Uterus (tissue), 2 donors: ENCODE data around the gene ABCC6.

Experiments used
- POLR2A ChIP-seq, 2 donors: fragments of 450-650 bp; IDR thresholded peaks; one replicate each; pipeline ENCODE4 v1.6.1; 2016; ENCODE audit warnings: antibody characterized with exemption in 2 of 2, mild to moderate bottlenecking in 1 of 2, moderate library complexity in 1 of 2
- TF ChIP-seq, protein P1 (sequence below), 4 experiments: fragments of 200-600 bp in 2 of 4; fragments of 450-650 bp in 2 of 4; sonication (generic) in 2 of 4; IDR thresholded peaks; one replicate each; pipeline ENCODE4 v1.5.1; 2016 to 2019; ENCODE audit warnings: antibody characterized with exemption in 4 of 4, mild to moderate bottlenecking in 2 of 4, moderate library complexity in 1 of 4

DNA sequence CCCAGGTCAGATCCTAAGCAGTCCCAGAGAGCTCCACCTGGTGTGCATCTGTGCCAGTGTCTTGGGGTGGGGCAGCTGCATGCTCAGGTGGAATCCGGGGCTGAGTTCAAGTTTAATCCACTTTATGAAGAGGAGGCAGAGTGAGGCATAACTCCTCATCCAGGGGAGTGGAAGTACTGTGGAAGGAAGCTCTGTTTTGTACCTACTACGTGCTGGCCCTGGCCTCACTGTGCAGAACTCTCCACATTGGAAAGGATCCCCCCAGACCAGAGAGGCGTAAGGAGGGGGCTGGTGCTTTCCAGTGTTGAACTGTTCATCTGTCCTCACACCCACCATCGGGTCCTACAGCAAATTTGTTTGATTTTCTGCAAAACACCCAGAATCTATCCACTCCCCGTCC lies 78.0 kb downstream of the ABCC6 start:
- TF ChIP-seq POLR2A (IDR thresholded peaks at IDR 0.05): no peak
- TF ChIP-seq, protein P1, sequence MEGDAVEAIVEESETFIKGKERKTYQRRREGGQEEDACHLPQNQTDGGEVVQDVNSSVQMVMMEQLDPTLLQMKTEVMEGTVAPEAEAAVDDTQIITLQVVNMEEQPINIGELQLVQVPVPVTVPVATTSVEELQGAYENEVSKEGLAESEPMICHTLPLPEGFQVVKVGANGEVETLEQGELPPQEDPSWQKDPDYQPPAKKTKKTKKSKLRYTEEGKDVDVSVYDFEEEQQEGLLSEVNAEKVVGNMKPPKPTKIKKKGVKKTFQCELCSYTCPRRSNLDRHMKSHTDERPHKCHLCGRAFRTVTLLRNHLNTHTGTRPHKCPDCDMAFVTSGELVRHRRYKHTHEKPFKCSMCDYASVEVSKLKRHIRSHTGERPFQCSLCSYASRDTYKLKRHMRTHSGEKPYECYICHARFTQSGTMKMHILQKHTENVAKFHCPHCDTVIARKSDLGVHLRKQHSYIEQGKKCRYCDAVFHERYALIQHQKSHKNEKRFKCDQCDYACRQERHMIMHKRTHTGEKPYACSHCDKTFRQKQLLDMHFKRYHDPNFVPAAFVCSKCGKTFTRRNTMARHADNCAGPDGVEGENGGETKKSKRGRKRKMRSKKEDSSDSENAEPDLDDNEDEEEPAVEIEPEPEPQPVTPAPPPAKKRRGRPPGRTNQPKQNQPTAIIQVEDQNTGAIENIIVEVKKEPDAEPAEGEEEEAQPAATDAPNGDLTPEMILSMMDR (IDR thresholded peaks at IDR 0.05): no peak
